Measurements from ENCODE around the gene GRM2.
"Not testable (repeated sequence)": the region's sequence is repeated elsewhere in the genome, so short reads cannot be mapped to it uniquely, and the experiment has no call there.

The GRM2 gene

DNA sequence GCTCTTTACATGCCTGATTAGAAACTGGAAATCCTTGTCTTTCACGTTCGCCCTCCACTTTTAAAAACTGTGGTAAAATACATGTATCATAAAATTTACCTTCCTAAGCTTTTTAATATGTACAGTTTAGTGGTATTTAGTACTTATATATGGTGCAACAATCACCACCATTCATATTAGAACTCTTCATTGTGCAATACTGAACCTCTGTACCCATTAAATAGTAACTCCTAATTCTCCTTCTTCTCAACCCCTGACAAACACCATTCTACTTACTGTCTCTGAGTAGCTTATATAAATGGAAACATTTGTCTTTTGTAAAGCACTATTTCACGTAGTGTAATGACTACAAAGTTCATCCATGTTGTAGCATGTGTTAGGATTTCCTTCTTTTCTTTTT is 28.2 kb downstream of the GRM2 start:
- no peaks in the 10 kb centered on the region for H3K36me3 ChIP-seq (ENCODE audit: control insufficient read depth, low read depth, low read length)
- H3K27ac ChIP-seq (ENCODE audit: low read length), result no peak overlapping the region
- H3K9me3 ChIP-seq (ENCODE audit: control insufficient read depth, low read depth, low read length), result no peaks in the 10 kb centered on the region
- H3K4me3 ChIP-seq (ENCODE audit: low read length), result no peak overlapping the region
- H3K27me3 ChIP-seq (ENCODE audit: control insufficient read depth, insufficient read depth, low read length), result no peaks in the 10 kb centered on the region
- no peak overlapping the region for H3K9ac ChIP-seq (ENCODE audit: low read length)
- peaks cover 11% of the 10 kb centered on the region for H3K4me1 ChIP-seq (ENCODE audit: control insufficient read depth, low read depth, low read length)

DNA sequence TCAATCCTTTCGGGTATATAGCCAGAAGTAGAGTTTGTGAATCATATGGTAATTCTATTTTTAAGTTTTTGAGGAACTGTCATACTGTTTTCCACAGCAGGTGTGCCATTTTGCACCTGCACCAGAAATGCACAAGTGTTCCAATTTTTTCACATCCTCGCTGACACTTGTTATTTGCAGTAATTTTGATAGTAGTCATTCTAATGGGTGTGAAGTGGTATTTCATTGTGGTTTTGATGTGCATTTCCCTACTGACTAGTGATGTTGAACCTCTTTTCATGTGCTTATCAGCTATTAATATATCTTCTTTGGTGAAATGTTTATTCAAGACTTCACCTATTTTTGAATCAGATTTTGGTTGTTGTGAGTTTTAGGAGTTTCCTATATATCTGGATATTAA is 29.1 kb downstream of the GRM2 start:
- peaks cover 11% of the 10 kb centered on the region for H3K4me1 ChIP-seq (ENCODE audit: control insufficient read depth, low read depth, low read length)
- no peaks in the 10 kb centered on the region for H3K9me3 ChIP-seq (ENCODE audit: control insufficient read depth, low read depth, low read length)
- no peaks in the 10 kb centered on the region for H3K27me3 ChIP-seq (ENCODE audit: control insufficient read depth, insufficient read depth, low read length)
- no peak overlapping the region for H3K4me3 ChIP-seq (ENCODE audit: low read length)
- no peak overlapping the region for H3K27ac ChIP-seq (ENCODE audit: low read length)
- H3K36me3 ChIP-seq (ENCODE audit: control insufficient read depth, low read depth, low read length), result no peaks in the 10 kb centered on the region
- H3K9ac ChIP-seq (ENCODE audit: low read length), result no peak overlapping the region

DNA sequence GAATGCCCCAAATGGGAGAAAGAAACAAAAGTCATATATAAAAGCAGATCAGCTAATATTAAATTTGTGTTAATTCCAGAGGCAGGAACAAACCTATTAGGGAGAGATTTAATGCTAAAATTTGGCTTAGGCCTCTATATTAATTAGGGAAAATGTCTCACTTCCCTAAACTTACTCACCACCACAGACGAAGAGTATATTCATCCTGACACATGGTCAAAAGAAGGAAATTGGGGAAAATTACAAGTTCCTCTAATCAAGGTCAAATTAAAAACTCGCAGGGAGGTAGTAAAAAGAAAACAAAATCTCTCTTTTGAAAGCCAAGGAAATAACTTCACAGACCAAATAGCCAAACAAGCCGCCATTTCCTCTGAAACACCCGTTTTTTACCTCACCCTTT is 32.2 kb downstream of the GRM2 start:
- Histone ChIP-seq H3K4me3 (ENCODE audit: low read length) (no peak overlapping the region), H3K27ac (ENCODE audit: low read length) (no peak overlapping the region), H3K9ac (ENCODE audit: low read length) (no peak overlapping the region), H3K4me1 (ENCODE audit: control insufficient read depth, low read depth, low read length) (peaks cover 11% of the 10 kb centered on the region), H3K9me3 (ENCODE audit: control insufficient read depth, low read depth, low read length) (no peaks in the 10 kb centered on the region), H3K27me3 (ENCODE audit: control insufficient read depth, insufficient read depth, low read length) (no peaks in the 10 kb centered on the region), H3K36me3 (ENCODE audit: control insufficient read depth, low read depth, low read length) (no peaks in the 10 kb centered on the region)

DNA sequence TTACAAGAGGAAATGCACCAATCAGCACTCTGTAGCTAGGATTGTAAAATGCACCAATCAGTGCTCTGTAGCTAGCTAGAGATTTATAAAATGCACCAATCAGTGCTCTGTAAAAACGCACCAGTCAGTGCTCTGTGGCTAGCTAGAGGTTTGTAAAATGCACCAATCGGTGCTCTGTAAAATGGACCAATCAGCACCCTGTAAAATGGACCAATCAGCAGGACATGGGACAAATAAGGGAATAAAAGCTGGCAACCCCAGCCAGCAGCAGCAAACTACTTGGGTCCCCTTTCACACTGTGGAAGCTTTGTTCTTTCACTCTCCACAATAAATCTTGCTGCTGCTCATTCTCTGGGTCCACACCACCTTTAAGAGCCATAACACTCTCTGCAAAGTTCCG is 35.5 kb downstream of the GRM2 start:
- not testable (repeated sequence) for H3K9me3 ChIP-seq (ENCODE audit: control insufficient read depth, low read depth, low read length); H3K4me3 ChIP-seq (ENCODE audit: low read length); H3K27me3 ChIP-seq (ENCODE audit: control insufficient read depth, insufficient read depth, low read length); H3K4me1 ChIP-seq (ENCODE audit: control insufficient read depth, low read depth, low read length); H3K9ac ChIP-seq (ENCODE audit: low read length); H3K36me3 ChIP-seq (ENCODE audit: control insufficient read depth, low read depth, low read length); H3K27ac ChIP-seq (ENCODE audit: low read length)

DNA sequence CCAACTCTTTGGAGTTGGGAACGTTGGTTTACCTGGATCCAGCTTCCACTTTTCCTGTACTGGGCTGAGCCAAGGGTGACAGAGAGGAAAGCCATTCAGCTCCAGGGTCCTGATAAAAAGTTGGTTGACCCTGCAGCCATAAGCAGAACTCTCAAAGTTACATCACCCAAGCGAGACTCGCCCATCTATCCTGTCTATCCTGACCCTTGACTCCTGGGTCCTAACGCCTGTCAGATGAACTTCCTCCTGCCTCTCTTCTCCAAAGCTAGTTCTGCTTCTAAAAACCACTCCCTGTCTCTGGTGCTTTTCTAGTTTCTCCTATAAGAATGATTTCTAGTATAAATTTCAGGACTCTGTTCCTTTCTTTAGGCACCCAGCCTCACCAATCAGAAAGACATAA is 36.1 kb downstream of the GRM2 start:
- H3K9ac ChIP-seq (ENCODE audit: low read length); H3K9me3 ChIP-seq (ENCODE audit: control insufficient read depth, low read depth, low read length); H3K36me3 ChIP-seq (ENCODE audit: control insufficient read depth, low read depth, low read length); H3K27me3 ChIP-seq (ENCODE audit: control insufficient read depth, insufficient read depth, low read length); H3K27ac ChIP-seq (ENCODE audit: low read length); H3K4me1 ChIP-seq (ENCODE audit: control insufficient read depth, low read depth, low read length): not testable (repeated sequence)
- H3K4me3 ChIP-seq (ENCODE audit: low read length), result peak overlapping the region; percentile 8

DNA sequence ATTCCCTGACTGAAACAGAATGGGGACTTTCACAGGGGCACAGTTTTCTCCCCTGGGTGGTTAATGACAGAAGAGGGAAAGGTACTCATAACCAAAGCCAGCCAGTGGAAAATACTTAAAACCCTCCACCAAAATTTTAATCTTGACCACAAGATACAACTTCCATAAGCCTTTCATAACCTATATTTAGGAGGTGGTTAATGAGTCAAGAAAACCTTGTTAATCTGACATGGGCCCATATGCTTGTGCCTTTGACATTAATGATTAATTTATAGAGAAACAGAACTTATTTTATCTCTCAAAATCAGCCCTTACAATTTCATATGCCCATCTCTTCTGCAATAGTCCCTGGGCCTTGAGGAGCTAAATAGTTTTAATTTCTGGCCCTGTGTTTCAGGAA is 41.0 kb downstream of the GRM2 start:
- Histone ChIP-seq H3K27ac (ENCODE audit: low read length) (no peak overlapping the region), H3K27me3 (ENCODE audit: control insufficient read depth, insufficient read depth, low read length) (no peaks in the 10 kb centered on the region), H3K4me1 (ENCODE audit: control insufficient read depth, low read depth, low read length) (no peaks in the 10 kb centered on the region), H3K9me3 (ENCODE audit: control insufficient read depth, low read depth, low read length) (peaks cover 8% of the 10 kb centered on the region), H3K36me3 (ENCODE audit: control insufficient read depth, low read depth, low read length) (no peaks in the 10 kb centered on the region), H3K4me3 (ENCODE audit: low read length) (no peak overlapping the region), H3K9ac (ENCODE audit: low read length) (no peak overlapping the region)

DNA sequence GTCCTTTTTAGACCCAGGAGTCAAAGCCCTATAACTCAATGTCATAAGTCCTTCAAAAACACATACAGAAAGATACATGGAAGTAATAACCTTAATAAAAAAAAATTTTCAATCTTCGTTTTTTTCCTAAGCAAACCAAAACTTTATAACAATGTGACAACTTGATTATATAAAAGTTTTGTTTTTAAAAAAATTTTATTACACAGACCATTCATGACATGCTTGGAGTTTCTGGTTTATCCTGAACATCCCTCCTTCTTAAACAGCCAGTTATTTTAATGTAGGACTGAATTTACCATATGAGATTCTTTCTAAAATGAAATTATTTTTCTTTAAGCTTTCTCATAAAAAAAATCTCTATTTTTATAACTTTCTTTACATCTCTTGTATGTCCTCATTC is 41.5 kb downstream of the GRM2 start:
- Histone ChIP-seq H3K4me3 (ENCODE audit: low read length) (no peak overlapping the region), H3K9ac (ENCODE audit: low read length) (no peak overlapping the region), H3K27ac (ENCODE audit: low read length) (no peak overlapping the region), H3K9me3 (ENCODE audit: control insufficient read depth, low read depth, low read length) (peaks cover 8% of the 10 kb centered on the region), H3K4me1 (ENCODE audit: control insufficient read depth, low read depth, low read length) (no peaks in the 10 kb centered on the region), H3K27me3 (ENCODE audit: control insufficient read depth, insufficient read depth, low read length) (no peaks in the 10 kb centered on the region), H3K36me3 (ENCODE audit: control insufficient read depth, low read depth, low read length) (no peaks in the 10 kb centered on the region)

DNA sequence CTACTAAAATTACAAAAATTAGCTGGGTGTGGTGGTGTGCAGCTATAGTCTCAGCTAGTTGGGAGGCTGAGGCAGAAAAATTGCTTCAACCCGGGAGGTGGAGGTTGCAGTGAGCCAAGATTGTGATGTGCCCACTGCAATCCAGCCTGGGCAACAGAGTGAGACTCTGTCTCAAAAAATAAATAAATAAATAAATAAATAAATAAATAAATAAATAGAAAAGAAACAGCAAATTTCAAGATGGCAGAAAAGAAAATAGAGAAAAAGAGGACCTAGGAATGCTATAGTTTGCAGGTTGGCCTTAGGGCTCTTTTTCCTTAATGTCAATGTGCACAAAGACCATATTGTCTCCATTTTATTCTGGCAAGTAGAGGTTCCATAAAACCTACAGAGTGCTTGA is 44.0 kb downstream of the GRM2 start:
- Histone ChIP-seq H3K4me1 (ENCODE audit: control insufficient read depth, low read depth, low read length) (no peaks in the 10 kb centered on the region), H3K9me3 (ENCODE audit: control insufficient read depth, low read depth, low read length) (peaks cover 8% of the 10 kb centered on the region), H3K4me3 (ENCODE audit: low read length) (no peak overlapping the region), H3K9ac (ENCODE audit: low read length) (no peak overlapping the region), H3K27me3 (ENCODE audit: control insufficient read depth, insufficient read depth, low read length) (no peaks in the 10 kb centered on the region), H3K36me3 (ENCODE audit: control insufficient read depth, low read depth, low read length) (no peaks in the 10 kb centered on the region), H3K27ac (ENCODE audit: low read length) (no peak overlapping the region)

DNA sequence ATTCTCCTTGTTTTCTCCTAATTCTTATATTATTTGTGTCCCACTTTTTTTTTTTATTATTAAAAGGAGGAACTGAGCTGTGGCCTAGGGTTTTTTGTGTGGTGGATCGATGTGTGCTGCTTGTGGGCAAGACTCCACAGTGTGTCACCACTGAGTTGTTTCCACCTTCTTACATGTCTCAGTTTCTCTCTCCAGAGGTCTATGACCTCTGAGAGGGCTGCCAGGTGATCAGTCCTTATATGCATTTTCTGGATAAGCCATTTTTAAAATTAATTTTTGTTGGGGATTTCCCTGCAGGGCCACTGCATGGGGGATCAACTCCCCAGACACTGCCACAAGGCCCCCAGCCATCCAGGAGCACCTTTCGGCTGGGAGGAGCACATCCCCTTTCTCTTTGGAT is 44.4 kb downstream of the GRM2 start:
- Histone ChIP-seq H3K9ac (ENCODE audit: low read length) (no peak overlapping the region), H3K27me3 (ENCODE audit: control insufficient read depth, insufficient read depth, low read length) (no peaks in the 10 kb centered on the region), H3K4me3 (ENCODE audit: low read length) (no peak overlapping the region), H3K27ac (ENCODE audit: low read length) (no peak overlapping the region), H3K4me1 (ENCODE audit: control insufficient read depth, low read depth, low read length) (no peaks in the 10 kb centered on the region), H3K36me3 (ENCODE audit: control insufficient read depth, low read depth, low read length) (no peaks in the 10 kb centered on the region), H3K9me3 (ENCODE audit: control insufficient read depth, low read depth, low read length) (peaks cover 8% of the 10 kb centered on the region)

DNA sequence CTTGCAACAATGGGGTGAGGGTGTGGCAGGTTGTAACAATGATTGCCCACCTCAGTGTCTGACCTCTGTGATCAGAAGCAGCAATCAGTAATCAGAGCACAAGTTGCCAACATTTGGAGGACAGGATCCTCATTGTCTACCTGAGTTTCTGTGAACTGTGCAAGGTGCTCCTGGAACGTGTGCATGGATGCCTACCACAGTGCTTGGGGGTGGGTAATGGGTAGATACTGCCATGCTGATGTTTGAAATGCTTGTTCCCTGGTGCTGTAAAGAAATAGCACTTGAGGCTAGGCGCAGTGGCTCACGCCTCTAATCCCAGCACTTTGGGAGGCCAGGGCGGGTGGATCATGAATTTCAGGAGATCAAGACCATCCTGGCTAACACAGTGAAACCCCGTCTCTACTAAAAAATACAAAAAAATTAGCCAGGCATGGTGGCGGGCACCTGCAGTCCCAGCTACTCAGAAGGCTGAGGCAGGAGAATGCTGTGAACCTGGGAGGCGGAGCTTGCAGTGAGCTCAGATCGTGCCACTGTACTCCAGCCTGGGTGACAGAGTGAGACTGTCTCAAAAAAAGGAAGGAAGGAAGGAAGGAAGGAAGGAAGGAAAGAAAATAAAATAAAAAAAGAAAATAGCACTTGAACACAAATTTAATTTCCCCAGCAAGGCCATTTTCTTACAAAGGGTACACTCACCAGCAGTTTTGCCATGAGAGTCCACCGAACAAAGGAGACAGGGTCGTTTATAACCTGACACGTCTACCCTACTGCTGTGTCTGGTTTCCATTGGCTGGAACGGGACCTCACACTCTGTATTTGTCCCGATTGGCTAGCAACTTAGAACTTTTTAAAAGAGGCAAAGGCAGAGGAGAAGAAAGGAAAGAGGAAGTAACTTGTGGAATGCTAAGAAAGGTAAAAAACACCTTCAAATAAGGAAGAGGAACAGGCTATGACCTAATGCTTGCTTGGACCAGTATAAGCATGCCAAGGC is 47.2 kb downstream of the GRM2 start:
- H3K36me3 ChIP-seq (ENCODE audit: control insufficient read depth, low read depth, low read length); H3K9me3 ChIP-seq (ENCODE audit: control insufficient read depth, low read depth, low read length); H3K9ac ChIP-seq (ENCODE audit: low read length); H3K4me1 ChIP-seq (ENCODE audit: control insufficient read depth, low read depth, low read length); H3K4me3 ChIP-seq (ENCODE audit: low read length); H3K27ac ChIP-seq (ENCODE audit: low read length); H3K27me3 ChIP-seq (ENCODE audit: control insufficient read depth, insufficient read depth, low read length): not testable (repeated sequence)

DNA sequence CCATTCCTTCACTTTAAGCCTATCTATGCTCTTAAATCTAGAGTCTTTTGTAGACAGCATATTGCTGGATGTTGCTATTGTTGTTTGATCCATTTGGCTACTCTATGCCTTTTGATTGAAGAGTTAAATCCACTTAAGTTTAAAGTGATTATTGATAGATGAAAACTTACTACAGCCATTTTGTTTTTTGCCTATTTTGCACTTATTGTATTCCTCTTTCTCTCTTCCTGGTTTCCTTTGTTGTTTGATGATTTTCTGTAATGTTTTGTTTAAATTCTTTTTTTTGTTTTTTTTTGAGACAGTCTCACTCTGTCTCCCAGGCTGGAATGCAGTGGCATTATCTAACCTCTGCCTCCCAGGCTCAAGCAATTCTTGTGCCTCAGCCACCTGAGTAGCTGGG is 52.3 kb downstream of the GRM2 start:
- Histone ChIP-seq H3K9me3 (ENCODE audit: control insufficient read depth, low read depth, low read length) (no peaks in the 10 kb centered on the region), H3K4me3 (ENCODE audit: low read length) (no peak overlapping the region), H3K27ac (ENCODE audit: low read length) (no peak overlapping the region), H3K9ac (ENCODE audit: low read length) (no peak overlapping the region), H3K27me3 (ENCODE audit: control insufficient read depth, insufficient read depth, low read length) (no peaks in the 10 kb centered on the region), H3K4me1 (ENCODE audit: control insufficient read depth, low read depth, low read length) (no peaks in the 10 kb centered on the region), H3K36me3 (ENCODE audit: control insufficient read depth, low read depth, low read length) (no peaks in the 10 kb centered on the region)
